ENCODE data around the gene LEAP2.

LEAP2 gene

DNA sequence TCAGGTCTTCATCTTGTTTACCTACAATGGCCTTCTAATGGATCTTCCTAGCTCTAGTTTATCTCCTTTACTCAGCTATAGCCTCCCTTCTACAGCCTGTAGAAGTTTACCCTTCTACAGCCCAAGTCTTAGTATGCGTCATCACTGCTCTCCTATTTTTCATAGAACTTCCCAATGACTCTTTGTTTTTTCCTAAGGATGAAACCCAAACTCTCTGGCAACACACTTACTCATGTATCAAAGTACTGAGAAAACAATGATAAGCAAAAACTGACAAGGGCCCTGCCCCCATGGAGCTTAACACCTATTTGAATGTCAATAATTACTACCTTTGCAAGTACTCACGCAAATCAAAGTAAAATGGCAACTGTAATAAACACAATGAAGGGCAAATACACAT, 33.7 kb downstream of the LEAP2 start:
- Histone ChIP-seq H3K9me3 (ENCODE audit: insufficient read depth, low read depth, low read length) (no peaks in the 10 kb centered on the region), H4K20me1 (ENCODE audit: insufficient read depth, low read length, poor library complexity, severe bottlenecking) (no peaks in the 10 kb centered on the region)

GRCh38 chr5:132909702-132910101, 36.2 kb downstream of the LEAP2 start:
- Histone ChIP-seq H4K20me1 (ENCODE audit: insufficient read depth, low read length, poor library complexity, severe bottlenecking) (no peaks in the 10 kb centered on the region), H3K4me3 (ENCODE audit: low read length, poor library complexity, severe bottlenecking) (no peak overlapping the region), H3K79me2 (ENCODE audit: insufficient read depth, low read length) (no peaks in the 10 kb centered on the region), H3K9me3 (ENCODE audit: insufficient read depth, low read depth, low read length) (no peaks in the 10 kb centered on the region), H3K4me1 (ENCODE audit: insufficient read depth, low read length, poor library complexity, severe bottlenecking) (no peaks in the 10 kb centered on the region), H3K27me3 (ENCODE audit: insufficient read depth, low read length, poor library complexity, severe bottlenecking) (no peaks in the 10 kb centered on the region), H3K9ac (ENCODE audit: low read depth, low read length, poor library complexity, severe bottlenecking) (no peak overlapping the region), H3K4me2 (ENCODE audit: low read depth, low read length, poor library complexity, severe bottlenecking) (no peak overlapping the region), H3F3A (ENCODE audit: low read depth) (no peaks in the 10 kb centered on the region), H3K9me2 (replicated peaks; ENCODE audit: low read depth, low read length) (no peaks in the 10 kb centered on the region), H3K36me3 (ENCODE audit: insufficient read depth, low read length) (no peaks in the 10 kb centered on the region; the same call in 1 of the 2 replicates), H2AFZ (ENCODE audit: low read length) (no peak overlapping the region)
- TF ChIP-seq EZH2phosphoT487 (IDR thresholded peaks at IDR 0.05; ENCODE audit: borderline replicate concordance) (no peak), CTCF (conservative IDR thresholded peaks at IDR 0.05; ENCODE audit: low read length) (no peak)

More for the DNA sequence above, 33.7 kb downstream of the LEAP2 start:
- H3K36me3 ChIP-seq (ENCODE audit: insufficient read depth, low read length) = no peaks in the 10 kb centered on the region; the same call in 1 of the 2 replicates
- no peak overlapping the region for H2AFZ ChIP-seq (ENCODE audit: low read length)
- H3K9me2 ChIP-seq (replicated peaks; ENCODE audit: low read depth, low read length) = no peaks in the 10 kb centered on the region
- TF ChIP-seq CTCF (conservative IDR thresholded peaks at IDR 0.05; ENCODE audit: low read length) (no peak), EZH2phosphoT487 (IDR thresholded peaks at IDR 0.05; ENCODE audit: borderline replicate concordance) (no peak)
- H3K4me3 ChIP-seq (ENCODE audit: low read length, poor library complexity, severe bottlenecking) = no peak overlapping the region
- H3K9ac ChIP-seq (ENCODE audit: low read depth, low read length, poor library complexity, severe bottlenecking) = no peak overlapping the region
- no peaks in the 10 kb centered on the region for H3K79me2 ChIP-seq (ENCODE audit: insufficient read depth, low read length)
- H3K4me2 ChIP-seq (ENCODE audit: low read depth, low read length, poor library complexity, severe bottlenecking) = no peak overlapping the region
- no peaks in the 10 kb centered on the region for H3F3A ChIP-seq (ENCODE audit: low read depth)
- H3K27me3 ChIP-seq (ENCODE audit: insufficient read depth, low read length, poor library complexity, severe bottlenecking) = no peaks in the 10 kb centered on the region
- H3K4me1 ChIP-seq (ENCODE audit: insufficient read depth, low read length, poor library complexity, severe bottlenecking) = no peaks in the 10 kb centered on the region

DNA sequence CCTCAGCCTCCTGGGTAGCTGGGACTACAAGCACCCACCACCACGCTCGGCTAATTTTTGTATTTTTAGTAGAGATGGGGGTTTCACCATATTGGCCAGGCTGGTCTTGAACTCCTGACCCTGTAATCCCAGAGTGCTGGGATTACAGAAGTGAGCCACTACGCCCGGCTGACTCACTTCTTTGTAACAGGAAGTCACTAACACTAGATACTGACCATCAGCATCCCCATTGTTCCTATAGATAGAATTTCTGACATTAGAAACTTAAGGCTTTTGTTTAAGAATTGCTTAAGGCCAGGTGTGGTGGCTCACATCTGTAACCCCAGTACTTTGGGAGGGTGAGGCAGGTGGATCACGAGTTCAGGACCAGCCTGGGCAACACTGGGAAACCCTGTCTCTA, 42.2 kb downstream of the LEAP2 start:
- Histone ChIP-seq H3K9me2 (replicated peaks; ENCODE audit: low read depth, low read length) (no peaks in the 10 kb centered on the region), H3K79me2 (ENCODE audit: insufficient read depth, low read length) (no peaks in the 10 kb centered on the region), H3K4me1 (ENCODE audit: insufficient read depth, low read length, poor library complexity, severe bottlenecking) (no peaks in the 10 kb centered on the region), H3K9ac (ENCODE audit: low read depth, low read length, poor library complexity, severe bottlenecking) (no peak overlapping the region), H2AFZ (ENCODE audit: low read length) (no peak overlapping the region), H3K4me3 (ENCODE audit: low read length, poor library complexity, severe bottlenecking) (no peak overlapping the region), H4K20me1 (ENCODE audit: insufficient read depth, low read length, poor library complexity, severe bottlenecking) (no peaks in the 10 kb centered on the region), H3K36me3 (ENCODE audit: insufficient read depth, low read length) (no peaks in the 10 kb centered on the region; the same call in 1 of the 2 replicates), H3K27me3 (ENCODE audit: insufficient read depth, low read length, poor library complexity, severe bottlenecking) (no peaks in the 10 kb centered on the region), H3F3A (ENCODE audit: low read depth) (no peaks in the 10 kb centered on the region), H3K9me3 (ENCODE audit: insufficient read depth, low read depth, low read length) (no peaks in the 10 kb centered on the region), H3K4me2 (ENCODE audit: low read depth, low read length, poor library complexity, severe bottlenecking) (no peak overlapping the region)
- TF ChIP-seq EZH2phosphoT487 (IDR thresholded peaks at IDR 0.05; ENCODE audit: borderline replicate concordance) (no peak), CTCF (conservative IDR thresholded peaks at IDR 0.05; ENCODE audit: low read length) (no peak)

Data from Loucy (cell line).